ENCODE results near the gene MAP1B.
A peak's percentile ranks its signal among the peaks of the same experiment; 100 is the strongest.

MAP1B gene

DNA sequence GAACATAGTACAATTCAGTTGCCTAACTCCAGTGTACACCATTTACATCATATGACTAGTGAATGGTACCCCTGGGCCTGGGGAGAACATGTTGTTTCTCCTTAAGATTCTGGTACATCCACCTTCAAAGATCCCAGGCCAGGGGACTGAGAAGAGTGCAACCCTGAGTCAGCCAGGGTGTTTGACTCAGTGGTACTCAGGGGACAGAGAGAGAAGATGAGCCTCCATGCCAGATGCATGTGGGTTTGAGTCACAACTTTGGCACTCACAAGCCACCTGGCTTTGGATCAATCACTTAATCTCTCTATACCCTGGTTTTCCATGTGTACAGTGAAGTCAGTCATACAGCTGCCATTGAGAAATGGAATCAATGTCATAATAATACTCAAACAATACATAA is 53.7 kb downstream of the MAP1B start:
- TF ChIP-seq, protein P1, sequence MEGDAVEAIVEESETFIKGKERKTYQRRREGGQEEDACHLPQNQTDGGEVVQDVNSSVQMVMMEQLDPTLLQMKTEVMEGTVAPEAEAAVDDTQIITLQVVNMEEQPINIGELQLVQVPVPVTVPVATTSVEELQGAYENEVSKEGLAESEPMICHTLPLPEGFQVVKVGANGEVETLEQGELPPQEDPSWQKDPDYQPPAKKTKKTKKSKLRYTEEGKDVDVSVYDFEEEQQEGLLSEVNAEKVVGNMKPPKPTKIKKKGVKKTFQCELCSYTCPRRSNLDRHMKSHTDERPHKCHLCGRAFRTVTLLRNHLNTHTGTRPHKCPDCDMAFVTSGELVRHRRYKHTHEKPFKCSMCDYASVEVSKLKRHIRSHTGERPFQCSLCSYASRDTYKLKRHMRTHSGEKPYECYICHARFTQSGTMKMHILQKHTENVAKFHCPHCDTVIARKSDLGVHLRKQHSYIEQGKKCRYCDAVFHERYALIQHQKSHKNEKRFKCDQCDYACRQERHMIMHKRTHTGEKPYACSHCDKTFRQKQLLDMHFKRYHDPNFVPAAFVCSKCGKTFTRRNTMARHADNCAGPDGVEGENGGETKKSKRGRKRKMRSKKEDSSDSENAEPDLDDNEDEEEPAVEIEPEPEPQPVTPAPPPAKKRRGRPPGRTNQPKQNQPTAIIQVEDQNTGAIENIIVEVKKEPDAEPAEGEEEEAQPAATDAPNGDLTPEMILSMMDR (conservative IDR thresholded peaks at IDR 0.05; ENCODE audit: control insufficient read depth, insufficient read depth, low read depth, low read length), result no peak
- DNase-seq (ENCODE audit: low read depth), result peak; percentile 99
- H3K4me3 ChIP-seq (ENCODE audit: control insufficient read depth, low read depth, low read length), result no peak overlapping the region

DNA sequence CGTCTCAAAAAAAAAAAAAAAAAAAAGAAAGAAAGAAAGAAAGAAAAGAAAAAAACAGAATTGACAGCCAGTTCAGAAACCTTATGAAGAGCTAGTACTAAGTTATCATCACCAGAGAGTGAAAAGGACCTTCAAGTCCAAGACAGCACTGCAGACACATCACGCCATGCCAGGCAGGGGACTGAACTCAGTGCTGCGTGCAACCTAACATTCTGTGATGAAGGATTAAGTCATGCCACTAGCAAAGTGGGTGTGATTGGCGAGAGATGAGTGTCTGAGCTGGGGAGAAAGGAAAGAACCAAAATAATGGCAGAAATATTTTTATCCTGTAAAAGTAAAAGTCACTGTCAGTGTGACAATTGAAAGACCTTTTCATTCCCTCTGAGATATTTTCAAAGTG is 54.7 kb downstream of the MAP1B start:
- TF ChIP-seq, protein P1 (conservative IDR thresholded peaks at IDR 0.05; ENCODE audit: control insufficient read depth, insufficient read depth, low read depth, low read length), result no peak
- H3K4me3 ChIP-seq (ENCODE audit: control insufficient read depth, low read depth, low read length), result no peak overlapping the region
- DNase-seq (ENCODE audit: low read depth), result no peak

DNA sequence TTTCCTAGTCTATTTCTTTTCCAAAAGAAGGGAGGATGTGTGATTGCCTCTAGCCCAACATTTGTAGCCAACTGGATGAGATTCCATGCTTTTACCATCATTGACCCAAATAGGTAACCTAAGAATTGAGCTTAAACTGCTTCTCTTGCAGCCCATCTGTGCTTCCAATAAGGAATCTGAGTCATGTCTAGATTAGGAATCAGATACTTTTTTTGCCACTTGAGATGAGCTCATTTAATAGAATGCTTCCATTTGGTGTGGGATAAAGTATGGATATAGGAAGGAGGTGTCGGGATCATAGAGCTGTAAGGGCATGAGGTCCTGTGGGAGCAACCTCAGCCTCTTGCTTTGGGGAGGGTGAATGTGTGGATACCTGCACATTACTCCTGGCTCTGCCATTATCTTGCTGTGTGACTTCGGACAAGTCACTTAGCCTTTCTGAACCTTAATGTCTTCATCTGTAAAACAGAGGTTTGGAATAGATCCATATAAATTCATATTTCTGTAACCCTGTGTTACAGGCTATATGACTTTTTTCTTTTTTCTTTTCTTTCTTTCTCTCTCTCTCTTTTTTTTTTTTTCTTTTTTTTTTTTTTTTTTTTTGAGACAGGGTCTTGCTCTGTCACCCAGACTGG is 56.2 kb downstream of the MAP1B start:
- H3K4me3 ChIP-seq (ENCODE audit: control insufficient read depth, low read depth, low read length), result no peak overlapping the region
- TF ChIP-seq, protein P1 (conservative IDR thresholded peaks at IDR 0.05; ENCODE audit: control insufficient read depth, insufficient read depth, low read depth, low read length), result no peak
- no peak for DNase-seq (ENCODE audit: low read depth)

DNA sequence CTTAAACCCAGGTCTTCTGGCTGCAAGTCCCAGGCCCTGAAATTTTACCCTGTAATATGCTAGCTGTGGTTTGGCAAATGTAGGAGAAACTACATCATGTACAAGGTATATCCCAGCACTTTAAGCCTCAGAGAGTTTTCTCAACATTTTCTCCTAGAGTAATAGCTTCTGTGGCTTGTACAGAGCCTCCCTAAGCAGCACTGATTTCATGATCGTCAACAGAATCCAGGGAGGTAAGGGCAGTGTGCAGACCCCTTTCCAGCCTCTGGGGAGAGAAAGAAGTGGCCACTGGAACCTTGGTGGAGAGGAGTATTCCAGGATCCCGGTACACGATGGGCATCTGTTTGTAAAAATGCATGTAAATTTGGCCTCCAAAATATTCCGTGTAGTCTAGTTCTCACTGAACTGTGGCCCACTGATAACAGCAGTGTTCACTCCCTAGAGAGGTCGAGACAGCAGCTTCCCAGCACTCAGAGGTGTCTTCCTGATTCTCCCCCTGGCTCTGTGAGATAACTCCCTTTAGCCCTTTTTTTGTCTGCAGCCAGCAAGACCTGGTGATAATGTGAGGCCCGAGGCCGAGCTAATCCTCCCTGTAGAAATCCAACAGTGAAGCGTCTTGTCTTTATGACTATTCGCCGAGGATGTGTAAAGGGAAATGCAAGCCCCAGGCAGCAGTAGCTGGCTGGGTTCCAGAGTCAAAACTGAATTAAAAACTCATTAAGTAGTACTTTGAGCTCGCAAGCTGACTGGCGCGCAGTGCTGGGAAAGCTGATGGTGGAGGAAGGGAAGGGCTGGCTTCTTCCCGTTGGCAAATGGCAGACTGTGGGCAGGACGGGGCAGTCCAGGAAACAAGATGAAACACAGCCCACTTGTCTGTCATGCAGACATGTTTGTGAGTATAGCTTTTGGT is 59.0 kb downstream of the MAP1B start:
- no peak overlapping the region for H3K4me3 ChIP-seq (ENCODE audit: control insufficient read depth, low read depth, low read length)
- peak; percentile 79 for DNase-seq (ENCODE audit: low read depth)
- TF ChIP-seq, protein P1 (conservative IDR thresholded peaks at IDR 0.05; ENCODE audit: control insufficient read depth, insufficient read depth, low read depth, low read length), result no peak

DNA sequence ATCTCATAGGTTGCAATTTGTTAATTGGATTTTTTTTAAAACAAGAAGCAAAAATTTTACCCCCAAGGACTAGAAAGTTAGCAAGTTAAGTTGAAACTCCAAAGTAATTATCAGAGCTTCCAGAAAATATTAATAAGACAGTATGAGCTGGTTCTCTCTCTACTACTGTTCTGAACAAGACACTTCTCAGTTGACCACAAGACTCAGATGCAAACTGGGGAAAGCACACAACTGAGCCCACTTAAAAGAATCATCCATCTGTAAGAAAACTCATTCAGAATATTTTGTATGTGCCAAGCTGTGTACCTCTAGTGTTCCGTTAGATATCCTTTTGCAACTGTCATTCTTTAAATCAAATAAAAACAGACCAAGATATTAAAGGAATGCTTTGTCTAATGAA is 60.0 kb downstream of the MAP1B start:
- no peak for DNase-seq (ENCODE audit: low read depth)
- no peak overlapping the region for H3K4me3 ChIP-seq (ENCODE audit: control insufficient read depth, low read depth, low read length)
- TF ChIP-seq, protein P1 (conservative IDR thresholded peaks at IDR 0.05; ENCODE audit: control insufficient read depth, insufficient read depth, low read depth, low read length), result no peak

DNA sequence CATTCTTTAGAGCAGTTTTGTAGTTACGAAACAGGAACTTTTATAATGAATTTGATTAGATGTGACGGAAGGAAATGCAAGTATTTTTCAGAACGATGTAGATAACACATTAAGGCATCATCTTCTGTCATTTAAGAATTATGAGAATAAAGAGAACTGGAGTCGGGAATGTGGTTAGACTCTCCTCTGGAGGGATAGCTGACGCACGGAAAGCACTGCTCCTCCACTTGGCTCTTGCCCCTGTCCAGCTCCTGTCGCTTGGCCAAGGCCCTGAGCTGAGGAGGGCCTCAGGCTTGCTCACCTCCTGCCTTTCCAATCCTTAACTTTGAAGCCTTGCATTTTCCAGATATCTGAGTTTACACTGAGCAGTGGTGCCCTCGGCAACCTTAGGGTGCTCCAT is 60.5 kb downstream of the MAP1B start:
- H3K4me3 ChIP-seq (ENCODE audit: control insufficient read depth, low read depth, low read length), result no peak overlapping the region
- TF ChIP-seq, protein P1 (conservative IDR thresholded peaks at IDR 0.05; ENCODE audit: control insufficient read depth, insufficient read depth, low read depth, low read length), result no peak
- peak; percentile 83 for DNase-seq (ENCODE audit: low read depth)
